Muscle layer of duodenum (tissue), 2 donors: Measurements from ENCODE around the gene BTF3.
"Not testable (repeated sequence)": the region's sequence is repeated elsewhere in the genome, so short reads cannot be mapped to it uniquely, and the experiment has no call there.

Experiments
- H3K27ac ChIP-seq: one replicate; pipeline ENCODE4 v1.7.0; 2013; ENCODE audit warnings: mild to moderate bottlenecking, low read length
- H3K27me3 ChIP-seq: one replicate; pipeline ENCODE4 v1.7.0; 2013; ENCODE audit warnings: low read depth, mild to moderate bottlenecking, control low read depth, low read length
- H3K36me3 ChIP-seq, 2 donors: one replicate each; pipeline ENCODE4 v1.7.0; 2013; ENCODE audit warnings: low read length in 2 of 2, control low read depth in 1 of 2, mild to moderate bottlenecking in 1 of 2; ENCODE audit not compliant: insufficient read depth in 2 of 2, control insufficient read depth in 1 of 2
- H3K4me1 ChIP-seq, 2 donors: one replicate each; pipeline ENCODE4 v1.7.0; 2013; ENCODE audit warnings: low read length in 2 of 2, mild to moderate bottlenecking in 2 of 2, control low read depth in 1 of 2, moderate library complexity in 1 of 2; ENCODE audit not compliant: insufficient read depth in 2 of 2, control insufficient read depth in 1 of 2
- H3K4me3 ChIP-seq, 2 donors: one replicate each; pipeline ENCODE4 v1.7.0; 2013; ENCODE audit warnings: low read length in 2 of 2, low read depth in 1 of 2, mild to moderate bottlenecking in 1 of 2
- H3K9me3 ChIP-seq, 2 donors: one replicate each; pipeline ENCODE4 v1.7.0; 2013; ENCODE audit warnings: low read length in 2 of 2, control low read depth in 1 of 2, mild to moderate bottlenecking in 1 of 2; ENCODE audit not compliant: control insufficient read depth in 1 of 2
- donor health status: healthy.

The BTF3 gene

DNA sequence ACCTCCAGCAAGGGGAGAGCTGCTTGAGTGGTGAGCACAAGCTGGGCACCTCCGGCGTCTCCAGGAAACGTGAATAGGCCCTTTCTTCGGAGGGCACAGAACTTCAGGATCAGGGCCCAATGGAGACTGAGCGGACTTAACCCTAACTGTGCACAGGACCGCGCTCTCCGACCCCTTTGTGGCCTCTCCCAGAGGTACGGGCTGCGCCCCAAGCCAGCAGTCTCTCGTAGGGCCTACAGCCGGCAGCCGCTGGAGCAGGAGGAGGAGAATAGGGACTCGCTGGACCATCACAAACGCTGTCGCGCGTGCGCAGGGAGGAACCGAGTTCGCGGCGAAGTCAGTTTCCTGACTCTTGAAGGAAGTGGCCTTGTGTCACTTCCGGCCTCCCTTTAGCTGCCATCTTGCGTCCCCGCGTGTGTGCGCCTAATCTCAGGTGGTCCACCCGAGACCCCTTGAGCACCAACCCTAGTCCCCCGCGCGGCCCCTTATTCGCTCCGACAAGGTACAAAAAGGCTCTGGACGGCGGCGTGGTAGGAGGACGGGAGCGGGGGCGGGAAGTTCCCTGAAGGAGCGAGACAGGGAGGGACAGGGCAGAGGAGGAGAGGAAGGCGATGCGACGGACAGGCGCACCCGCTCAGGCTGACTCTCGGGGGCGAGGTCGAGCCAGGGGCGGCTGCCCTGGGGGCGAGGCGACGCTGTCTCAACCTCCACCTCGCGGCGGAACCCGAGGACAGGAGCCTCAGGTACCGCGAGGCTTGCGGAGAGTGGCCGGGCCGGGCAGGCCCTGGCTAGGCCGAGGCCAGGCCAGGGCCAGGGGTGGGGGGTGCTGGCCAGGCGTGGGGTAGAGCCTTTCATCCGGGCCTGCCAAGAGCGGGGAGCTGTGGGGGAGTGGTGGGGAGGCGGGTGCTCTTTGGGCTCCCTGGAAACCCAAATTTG, at the start of gene BTF3:
BTF3 (plus strand) TSS at position 386 of the 936 bp plus-strand sequence; CDS start at position 612, 226 bp downstream.
- Histone ChIP-seq H3K9me3 (no peaks in the 10 kb centered on the region), H3K27me3 (no peaks in the 10 kb centered on the region), H3K27ac (peak within 1 kb of the TSS; percentile 97), H3K4me3 (peak within 1 kb of the TSS; percentile 82 to 96), H3K4me1 (peaks cover 12 to 21% of the 10 kb centered on the region in 2 donors), H3K36me3 (peaks cover 22 to 25% of the 10 kb centered on the region in 2 donors)

DNA sequence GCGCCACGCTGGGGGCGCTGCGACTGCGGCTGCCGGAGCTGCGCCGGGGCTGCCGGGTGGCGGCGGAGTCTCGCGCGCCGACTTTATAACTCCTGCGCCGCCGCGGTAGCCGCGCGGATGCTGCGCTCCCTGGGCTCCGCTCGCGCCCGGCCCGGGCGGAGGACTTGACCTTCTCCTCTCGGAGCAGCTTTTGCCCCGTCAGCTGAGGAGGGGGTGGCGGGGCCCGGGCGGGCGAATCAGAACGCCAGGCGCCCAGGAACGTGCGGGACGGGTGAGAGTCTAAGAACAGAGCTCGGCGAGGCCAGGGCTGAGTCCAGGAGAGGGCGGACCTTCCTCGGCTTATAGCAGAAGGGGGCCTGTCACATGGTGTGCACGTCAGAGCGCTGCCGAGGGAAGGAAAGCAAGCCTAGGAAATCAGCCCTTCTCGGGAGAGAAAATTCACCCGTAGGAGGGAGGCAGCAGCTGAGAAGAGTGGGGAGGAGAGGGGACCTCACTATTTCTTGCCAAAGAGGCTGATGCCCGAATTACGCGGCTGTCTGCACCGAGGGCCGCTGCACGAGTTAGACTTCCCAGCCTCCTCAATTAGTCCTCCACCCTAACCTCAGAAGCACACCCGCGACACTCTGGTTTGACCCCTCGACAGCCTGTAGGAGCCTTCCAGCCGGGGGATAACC, 49.6 kb upstream of the BTF3 start, which contains the start of gene FOXD1:
FOXD1 (minus strand) TSS at position 315 of the 674 bp plus-strand sequence. CDS start 415 bp downstream, outside the sequence.
- Histone ChIP-seq H3K4me3 (peak within 1 kb of the TSS; percentile 21 to 55), H3K4me1 (peaks cover 0 to 21% of the 10 kb centered on the region in 2 donors), H3K36me3 (no peaks in the 10 kb centered on the region), H3K9me3 (no peaks in the 10 kb centered on the region), H3K27ac (no peak within 1 kb of the TSS), H3K27me3 (peaks cover 83% of the 10 kb centered on the region)

DNA sequence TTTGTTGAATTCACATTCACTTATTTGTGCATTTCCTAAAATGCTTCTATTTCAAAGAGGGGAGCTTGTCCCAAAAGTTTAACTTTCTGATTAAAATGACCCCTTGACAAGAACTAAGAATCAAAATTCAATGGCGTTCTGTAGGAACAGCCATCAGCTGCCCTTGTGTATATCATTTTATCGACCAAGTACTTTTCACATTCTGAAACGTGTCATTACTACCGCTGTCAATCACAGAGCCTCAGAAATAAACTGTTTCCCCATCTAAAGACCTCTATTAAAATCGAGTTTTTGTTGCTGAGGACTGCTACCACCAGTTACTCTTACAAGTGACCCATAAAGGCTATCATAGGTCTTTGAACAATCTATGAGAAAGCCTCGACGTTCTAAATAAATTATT, 48.1 kb upstream of the BTF3 start:
- H3K4me1 ChIP-seq, result peaks cover 0 to 21% of the 10 kb centered on the region in 2 donors
- no peak overlapping the region for H3K27ac ChIP-seq
- no peaks in the 10 kb centered on the region for H3K36me3 ChIP-seq
- H3K27me3 ChIP-seq, result peaks cover 72% of the 10 kb centered on the region
- no peak overlapping the region for H3K4me3 ChIP-seq
- H3K9me3 ChIP-seq, result no peaks in the 10 kb centered on the region

DNA sequence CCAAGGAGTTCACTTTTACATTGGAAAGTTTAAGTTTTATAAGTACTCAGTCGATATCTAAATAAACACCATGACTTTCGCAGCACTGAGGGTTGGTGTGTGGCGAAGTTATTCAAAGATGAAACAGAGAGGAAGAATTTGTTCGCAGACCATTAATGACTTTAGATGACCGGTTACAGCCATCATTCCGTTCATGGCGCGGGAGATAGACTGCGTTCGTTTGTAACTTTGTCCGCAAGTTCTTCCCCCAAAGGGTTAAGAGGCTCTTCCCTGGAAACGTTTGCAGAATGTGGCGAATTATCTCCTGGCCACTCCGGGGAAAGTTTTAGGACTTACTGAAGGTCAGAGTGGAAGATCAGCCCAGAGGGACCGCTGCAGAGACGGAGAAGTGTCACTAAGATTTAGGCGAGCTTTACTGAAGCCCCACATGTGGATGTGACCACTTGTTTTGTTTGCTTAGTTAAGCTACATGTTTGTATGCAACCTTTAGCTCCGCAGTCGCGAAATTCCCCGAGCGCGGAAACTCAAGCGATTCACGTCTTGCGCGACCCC, 47.5 kb upstream of the BTF3 start:
- H3K4me3 ChIP-seq, result peak overlapping the region in 1 of 2 donors; percentile 38
- peaks cover 66% of the 10 kb centered on the region for H3K27me3 ChIP-seq
- H3K9me3 ChIP-seq, result no peaks in the 10 kb centered on the region
- peaks cover 0 to 21% of the 10 kb centered on the region in 2 donors for H3K4me1 ChIP-seq
- no peaks in the 10 kb centered on the region for H3K36me3 ChIP-seq
- no peak overlapping the region for H3K27ac ChIP-seq

DNA sequence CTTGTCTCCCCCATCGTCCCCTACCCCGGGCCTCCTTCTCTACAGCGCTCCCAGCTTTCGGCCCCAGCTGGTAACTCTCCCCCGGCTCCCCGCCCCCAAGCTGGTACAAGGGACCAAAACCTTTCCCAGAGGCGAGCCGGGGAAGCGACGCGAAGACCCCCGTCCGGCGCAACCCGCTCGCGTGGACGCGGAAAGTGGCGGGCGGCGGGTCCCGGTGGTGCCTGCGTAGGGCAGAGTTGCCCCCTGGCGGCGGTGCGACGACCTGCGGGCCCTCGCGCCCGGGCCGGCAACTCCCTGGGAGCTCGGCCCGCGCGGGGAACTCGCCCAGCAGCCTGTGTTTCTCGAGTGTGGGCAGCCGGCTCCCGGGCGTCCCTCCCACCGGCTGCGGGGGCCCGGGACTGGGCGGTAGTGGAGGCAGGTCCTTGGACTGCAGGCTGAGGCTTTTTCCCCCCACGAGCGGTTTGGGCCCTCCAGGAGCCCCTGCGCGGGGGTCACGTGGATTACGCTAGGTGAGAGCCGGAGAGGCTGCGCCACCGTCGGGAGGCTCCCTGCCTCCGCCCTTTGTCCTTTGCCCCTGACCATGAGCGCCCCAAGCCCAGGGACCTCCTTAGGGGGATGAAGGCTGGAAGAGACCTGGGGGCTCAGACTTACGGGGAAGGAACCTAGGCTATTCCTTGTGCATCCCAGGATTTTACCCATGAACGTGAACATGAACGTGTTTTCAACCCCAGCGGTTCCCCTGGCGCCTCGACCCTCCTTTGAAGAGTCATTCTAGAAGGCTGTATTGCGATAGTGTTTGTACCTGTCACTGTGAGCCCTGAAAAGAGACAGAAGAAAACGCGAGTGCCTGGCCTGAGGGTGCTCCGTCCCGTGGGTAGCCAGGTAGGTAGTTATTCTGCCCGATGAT, 46.8 kb upstream of the BTF3 start:
- Histone ChIP-seq H3K4me1 (peaks cover 0 to 21% of the 10 kb centered on the region in 2 donors), H3K36me3 (no peaks in the 10 kb centered on the region), H3K27ac (no peak overlapping the region), H3K27me3 (peaks cover 58% of the 10 kb centered on the region), H3K4me3 (peak overlapping the region in 1 of 2 donors; percentile 38), H3K9me3 (no peaks in the 10 kb centered on the region)

DNA sequence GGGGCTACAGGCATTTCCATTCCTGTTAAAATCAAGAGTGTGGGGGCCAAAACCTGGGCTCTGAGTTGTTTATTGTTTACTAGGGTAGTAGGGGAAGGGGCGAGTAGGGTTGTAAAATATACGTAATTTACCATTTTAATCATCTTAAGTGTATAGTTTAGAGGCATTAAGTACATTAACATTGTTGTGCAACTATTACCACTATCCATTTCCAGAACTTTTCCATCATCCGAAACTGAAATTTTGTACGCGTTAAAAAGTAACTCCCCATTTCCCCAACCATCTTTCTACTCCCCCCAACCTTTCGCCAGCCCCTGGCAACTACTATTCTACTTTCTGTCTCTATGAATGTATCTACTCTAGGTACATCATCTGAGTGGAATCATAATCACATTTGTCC, 46.0 kb upstream of the BTF3 start:
- Histone ChIP-seq H3K27me3 (peaks cover 54% of the 10 kb centered on the region), H3K36me3 (no peaks in the 10 kb centered on the region), H3K4me3 (no peak overlapping the region), H3K4me1 (peaks cover 0 to 21% of the 10 kb centered on the region in 2 donors), H3K27ac (no peak overlapping the region), H3K9me3 (no peaks in the 10 kb centered on the region)

DNA sequence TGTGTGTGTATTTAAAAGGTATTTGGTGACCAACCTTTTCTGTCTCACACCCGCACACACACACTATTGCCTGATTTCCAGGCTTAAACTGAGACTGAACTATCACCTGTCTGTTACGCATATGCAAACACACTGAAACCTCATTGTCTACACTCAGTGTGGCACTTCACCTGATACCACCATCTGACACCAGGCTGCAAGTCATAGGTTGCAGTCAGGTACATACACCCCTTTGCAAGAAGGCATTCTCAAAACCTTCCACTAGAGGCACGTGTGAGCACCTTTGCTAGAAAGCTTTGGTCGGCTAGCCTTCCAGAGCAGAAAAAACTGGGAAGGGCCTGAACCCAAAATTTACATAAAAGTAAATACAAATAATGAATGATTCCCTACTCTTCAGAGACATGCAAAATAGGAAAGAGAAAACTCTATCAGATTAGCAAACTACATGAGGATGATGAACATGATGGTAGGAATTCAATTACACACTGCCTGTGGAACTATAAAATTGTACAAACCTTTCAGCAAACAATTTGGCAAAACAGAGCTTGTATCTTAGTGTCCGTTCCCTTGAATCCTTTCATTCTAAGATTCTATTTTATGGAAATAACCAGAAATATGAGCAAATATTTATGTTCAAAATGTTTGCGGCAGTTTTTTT, 43.7 kb upstream of the BTF3 start:
- no peaks in the 10 kb centered on the region for H3K36me3 ChIP-seq
- peaks cover 0 to 10% of the 10 kb centered on the region in 2 donors for H3K4me1 ChIP-seq
- H3K27me3 ChIP-seq, result peaks cover 49% of the 10 kb centered on the region
- H3K9me3 ChIP-seq, result no peaks in the 10 kb centered on the region
- H3K27ac ChIP-seq, result no peak overlapping the region
- no peak overlapping the region for H3K4me3 ChIP-seq

DNA sequence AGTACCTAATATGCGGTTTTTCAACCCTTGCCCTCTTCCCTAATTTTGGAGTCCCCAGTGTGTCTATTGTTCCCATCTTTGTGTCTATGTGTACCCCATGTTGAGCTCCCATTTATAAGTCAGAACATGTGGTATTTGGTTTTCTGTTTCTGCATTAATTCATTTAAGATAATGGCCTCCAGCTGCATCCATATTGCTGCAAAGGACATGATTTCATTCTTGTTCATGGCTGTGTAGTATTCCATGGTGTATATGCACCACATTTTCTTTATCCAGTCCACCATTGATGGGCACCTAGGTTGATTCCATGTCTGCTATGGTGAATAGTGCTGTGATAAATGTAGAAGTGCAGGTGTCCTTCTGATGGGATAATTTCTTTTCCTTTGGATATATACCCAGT, 41.8 kb upstream of the BTF3 start:
- not testable (repeated sequence) for H3K9me3 ChIP-seq, H3K27ac ChIP-seq, H3K36me3 ChIP-seq, H3K4me3 ChIP-seq, H3K4me1 ChIP-seq
- H3K27me3 ChIP-seq, result peaks cover 32% of the 10 kb centered on the region

DNA sequence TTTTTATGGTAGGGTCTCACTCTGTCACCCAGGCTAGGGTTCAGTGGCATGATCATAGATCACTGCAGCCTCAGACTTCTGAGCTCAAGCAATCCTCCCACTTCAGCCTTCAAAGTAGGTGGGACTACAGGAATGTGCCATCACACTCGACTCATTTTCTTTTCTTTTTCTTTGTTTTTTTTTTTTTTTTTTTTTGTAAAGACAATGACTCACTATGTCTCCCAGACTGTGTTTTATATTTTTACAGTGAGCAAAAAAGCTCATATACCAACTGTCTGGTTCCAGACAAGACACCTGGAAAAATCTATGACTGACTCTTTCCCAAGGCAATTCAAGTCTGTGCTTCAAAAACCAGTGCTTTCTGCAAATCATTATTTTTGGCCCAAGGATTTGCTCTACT, 38.9 kb upstream of the BTF3 start:
- no peaks in the 10 kb centered on the region for H3K36me3 ChIP-seq
- peaks cover 6% of the 10 kb centered on the region for H3K27me3 ChIP-seq
- no peak overlapping the region for H3K27ac ChIP-seq
- no peaks in the 10 kb centered on the region for H3K4me1 ChIP-seq
- H3K9me3 ChIP-seq, result no peaks in the 10 kb centered on the region
- H3K4me3 ChIP-seq, result no peak overlapping the region

DNA sequence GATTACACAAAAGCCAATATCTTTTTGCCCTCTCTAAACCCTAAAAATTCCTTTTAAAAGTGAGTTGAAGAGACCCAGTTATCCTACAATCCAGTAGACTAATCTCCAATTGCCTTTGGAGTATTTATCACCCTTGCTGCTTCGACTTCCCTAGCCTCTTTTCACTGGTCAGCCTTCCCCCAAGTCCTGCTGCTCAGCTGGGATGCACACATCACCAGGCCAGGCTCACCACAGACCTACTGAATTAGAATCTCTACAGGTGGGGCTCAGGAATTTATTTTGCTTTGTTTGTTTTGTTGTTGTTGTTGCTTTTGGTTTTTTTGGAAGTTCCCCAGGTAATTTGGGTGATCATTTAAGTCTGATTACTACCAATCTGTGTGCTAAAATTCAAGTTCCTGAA, 38.1 kb upstream of the BTF3 start:
- Histone ChIP-seq H3K36me3 (no peaks in the 10 kb centered on the region), H3K27ac (no peak overlapping the region), H3K27me3 (peaks cover 6% of the 10 kb centered on the region), H3K9me3 (no peaks in the 10 kb centered on the region), H3K4me1 (no peaks in the 10 kb centered on the region), H3K4me3 (no peak overlapping the region)
